ENCODE results near the gene SRRM4.

- no peak for TF ChIP-seq EZH2phosphoT487 (IDR thresholded peaks at IDR 0.05; ENCODE audit: borderline replicate concordance, low read length)
- TF ChIP-seq CTCF (IDR thresholded peaks at IDR 0.05; ENCODE audit: low read depth, low read length, poor library complexity, severe bottlenecking) = no peak
These were observed 198.1 kb downstream of the SRRM4 start for GRCh38 chr12:119179335-119180021.

Measured in DOHH2 (cell line).